ENCODE measurements around the gene CPSF3.

Gene CPSF3

GRCh38 chr2:9417725-9418124 lies 5.7 kb upstream of the CPSF3 start:
- TF ChIP-seq CTCF (IDR thresholded peaks at IDR 0.05; ENCODE audit: low read depth, low read length) = no peak
- in situ Hi-C loops (cut with HindIII; ENCODE audit: low sequenced_read_pairs) = no loop called here
- no peak overlapping the region for H3K4me3 ChIP-seq (ENCODE audit: low read depth, low read length)
- no peak for DNase-seq (ENCODE audit: low read depth, low spot score)

GRCh38 chr2:9418746-9419145 lies 4.7 kb upstream of the CPSF3 start:
- no peak for DNase-seq (ENCODE audit: low read depth, low spot score)
- H3K4me3 ChIP-seq (ENCODE audit: low read depth, low read length) = no peak overlapping the region
- in situ Hi-C loops (cut with HindIII; ENCODE audit: low sequenced_read_pairs) = no loop called here
- no peak for TF ChIP-seq CTCF (IDR thresholded peaks at IDR 0.05; ENCODE audit: low read depth, low read length)

GRCh38 chr2:9419541-9419940 lies 3.9 kb upstream of the CPSF3 start:
- DNase-seq (ENCODE audit: low read depth, low spot score) = no peak
- in situ Hi-C loops (cut with HindIII; ENCODE audit: low sequenced_read_pairs) = no loop called here
- TF ChIP-seq CTCF (IDR thresholded peaks at IDR 0.05; ENCODE audit: low read depth, low read length) = no peak
- H3K4me3 ChIP-seq (ENCODE audit: low read depth, low read length) = no peak overlapping the region

- in situ Hi-C loops (cut with HindIII; ENCODE audit: low sequenced_read_pairs) = no loop called here
- no peak for TF ChIP-seq CTCF (IDR thresholded peaks at IDR 0.05; ENCODE audit: low read depth, low read length)
- no peak for DNase-seq (ENCODE audit: low read depth, low spot score)
Observed at GRCh38 chr2:9420495-9420894, 3.0 kb upstream of the CPSF3 start.

GRCh38 chr2:9422321-9423099 lies 944 bp upstream of the CPSF3 start:
- DNase-seq (ENCODE audit: low read depth, low spot score) = peak; percentile 28
- peak; percentile 3 for TF ChIP-seq CTCF (IDR thresholded peaks at IDR 0.05; ENCODE audit: low read depth, low read length)
- peak overlapping the region; percentile 90 for H3K4me3 ChIP-seq (ENCODE audit: low read depth, low read length)
- in situ Hi-C loops (cut with HindIII; ENCODE audit: low sequenced_read_pairs) = no loop called here

More at GRCh38 chr2:9420495-9420894, 3.0 kb upstream of the CPSF3 start:
- no peak overlapping the region for H3K4me3 ChIP-seq (ENCODE audit: low read depth, low read length)

GRCh38 chr2:9423922-9424272 lies 443 bp downstream of the CPSF3 start:
- in situ Hi-C loops (cut with HindIII; ENCODE audit: low sequenced_read_pairs) = no loop called here
- peak overlapping the region; percentile 90 for H3K4me3 ChIP-seq (ENCODE audit: low read depth, low read length)
- DNase-seq (ENCODE audit: low read depth, low spot score) = peak; percentile 40
- no peak for TF ChIP-seq CTCF (IDR thresholded peaks at IDR 0.05; ENCODE audit: low read depth, low read length)

All from astrocyte of the spinal cord (primary cell).